ENCODE results near the gene EFNA5. TPM values are rescaled to one million over a fixed set of nuclear protein-coding genes. Genes with fewer than 3 reads are reported as not detected.

Gene EFNA5
- total RNA-seq, 1 donor from 2014 or later = 38.9 TPM

DNA sequence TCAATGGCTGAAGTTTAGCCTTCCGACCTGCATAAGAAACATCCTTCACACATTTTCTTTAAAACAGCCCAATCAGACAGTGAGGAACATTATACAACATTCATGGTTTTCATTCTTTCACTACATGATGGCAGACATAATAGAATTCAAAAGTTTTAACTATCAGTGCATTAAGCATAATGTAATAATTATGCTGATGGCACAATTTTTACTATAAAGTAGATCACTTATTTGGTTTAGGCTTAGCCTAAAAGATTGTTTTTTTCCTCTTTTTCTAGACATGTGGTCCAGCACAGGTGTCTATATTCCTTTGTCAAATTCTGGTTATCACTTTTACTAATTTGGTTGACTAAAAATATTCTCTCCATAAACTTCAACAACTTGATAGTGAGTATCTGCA, 46.5 kb downstream of the EFNA5 start:
- Mint-ChIP-seq H3K9me3 (ENCODE audit: low read depth) (no peaks in the 10 kb centered on the region), H3K27me3 (ENCODE audit: low read depth) (no peaks in the 10 kb centered on the region), H3K4me1 (ENCODE audit: low read depth) (peaks cover 6% of the 10 kb centered on the region), H3K27ac (ENCODE audit: unreplicated experiment) (no peak overlapping the region), H3K4me3 (ENCODE audit: unreplicated experiment) (no peak overlapping the region), H3K36me3 (ENCODE audit: low read depth) (no peaks in the 10 kb centered on the region)
- DNase-seq (ENCODE audit: low spot score) = no peak
- TF ChIP-seq CTCF (IDR thresholded peaks at IDR 0.05) = no peak

DNA sequence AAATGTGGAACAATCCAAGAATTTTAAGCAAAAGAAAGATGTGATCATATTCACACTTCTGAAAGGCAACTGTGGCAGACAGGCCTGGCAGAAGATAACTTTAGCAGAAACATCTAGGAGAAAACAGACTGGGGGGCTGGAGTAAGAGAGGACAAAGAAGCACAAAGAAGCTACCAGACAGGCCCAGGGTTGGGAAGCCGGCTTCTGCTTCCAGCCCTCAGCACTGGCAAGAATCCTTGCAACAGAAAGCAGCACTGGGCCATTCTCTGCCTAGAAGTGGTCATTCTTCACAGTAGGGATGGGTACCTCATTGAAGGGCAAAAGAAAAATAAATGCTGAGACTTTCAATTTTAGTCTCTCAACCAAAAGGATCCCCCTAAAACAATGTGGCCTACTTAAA, 49.6 kb downstream of the EFNA5 start:
- H3K27ac Mint-ChIP-seq (ENCODE audit: unreplicated experiment) = no peak overlapping the region
- no peak overlapping the region for H3K4me3 Mint-ChIP-seq (ENCODE audit: unreplicated experiment)
- TF ChIP-seq CTCF (IDR thresholded peaks at IDR 0.05) = no peak
- H3K4me1 Mint-ChIP-seq (ENCODE audit: low read depth) = peaks cover 20% of the 10 kb centered on the region
- no peaks in the 10 kb centered on the region for H3K9me3 Mint-ChIP-seq (ENCODE audit: low read depth)
- DNase-seq (ENCODE audit: low spot score) = no peak
- H3K36me3 Mint-ChIP-seq (ENCODE audit: low read depth) = no peaks in the 10 kb centered on the region
- no peaks in the 10 kb centered on the region for H3K27me3 Mint-ChIP-seq (ENCODE audit: low read depth)

DNA sequence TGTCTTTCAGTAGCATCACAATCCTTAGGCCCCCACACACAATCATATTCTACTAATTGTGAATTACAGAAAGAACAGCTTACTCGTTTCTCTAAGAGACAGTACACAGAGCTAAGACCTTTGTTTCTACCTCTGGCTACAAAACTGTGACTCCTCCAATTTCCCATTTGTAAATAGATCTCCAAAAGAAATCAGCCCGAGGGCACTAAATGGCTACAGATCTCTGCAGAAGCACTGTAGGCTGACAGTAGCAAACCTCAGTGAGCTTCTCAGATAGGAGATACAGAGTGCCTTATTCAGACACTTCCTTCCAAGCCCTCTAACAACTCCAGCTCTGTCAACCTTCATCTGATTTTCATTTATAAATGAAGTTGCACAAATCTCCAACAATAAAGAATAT, 51.0 kb downstream of the EFNA5 start:
- H3K27me3 Mint-ChIP-seq (ENCODE audit: low read depth) = no peaks in the 10 kb centered on the region
- no peak for TF ChIP-seq CTCF (IDR thresholded peaks at IDR 0.05)
- peaks cover 20% of the 10 kb centered on the region for H3K4me1 Mint-ChIP-seq (ENCODE audit: low read depth)
- no peaks in the 10 kb centered on the region for H3K9me3 Mint-ChIP-seq (ENCODE audit: low read depth)
- H3K27ac Mint-ChIP-seq (ENCODE audit: unreplicated experiment) = no peak overlapping the region
- DNase-seq (ENCODE audit: low spot score) = no peak
- H3K36me3 Mint-ChIP-seq (ENCODE audit: low read depth) = no peaks in the 10 kb centered on the region
- H3K4me3 Mint-ChIP-seq (ENCODE audit: unreplicated experiment) = no peak overlapping the region

DNA sequence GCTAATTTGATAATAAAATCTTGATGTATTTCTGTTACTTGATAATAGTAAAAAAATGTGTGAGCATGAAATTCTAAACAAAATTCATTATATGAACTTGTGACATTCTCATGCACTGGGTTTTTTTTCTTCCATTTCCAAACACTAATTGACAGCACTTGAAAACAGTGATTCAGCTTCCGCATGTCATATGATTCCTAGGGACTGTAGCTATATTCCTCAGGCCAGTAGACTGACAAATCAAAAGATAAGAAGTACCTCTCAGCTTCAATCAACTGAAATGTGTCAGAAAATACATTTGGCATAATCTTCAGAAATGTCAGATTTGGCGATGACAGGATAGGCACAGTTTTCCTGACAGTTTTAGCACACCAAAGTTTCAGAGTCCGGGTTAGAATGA, 52.5 kb downstream of the EFNA5 start:
- no peaks in the 10 kb centered on the region for H3K9me3 Mint-ChIP-seq (ENCODE audit: low read depth)
- TF ChIP-seq CTCF (IDR thresholded peaks at IDR 0.05) = no peak
- H3K4me1 Mint-ChIP-seq (ENCODE audit: low read depth) = peaks cover 20% of the 10 kb centered on the region
- no peaks in the 10 kb centered on the region for H3K36me3 Mint-ChIP-seq (ENCODE audit: low read depth)
- no peak overlapping the region for H3K4me3 Mint-ChIP-seq (ENCODE audit: unreplicated experiment)
- H3K27me3 Mint-ChIP-seq (ENCODE audit: low read depth) = no peaks in the 10 kb centered on the region
- H3K27ac Mint-ChIP-seq (ENCODE audit: unreplicated experiment) = peak overlapping the region; percentile 71
- no peak for DNase-seq (ENCODE audit: low spot score)

GRCh38 chr5:107617052-107617451, 53.7 kb downstream of the EFNA5 start:
- no peaks in the 10 kb centered on the region for H3K36me3 Mint-ChIP-seq (ENCODE audit: low read depth)
- H3K4me3 Mint-ChIP-seq (ENCODE audit: unreplicated experiment) = no peak overlapping the region
- no peak for DNase-seq (ENCODE audit: low spot score)
- no peaks in the 10 kb centered on the region for H3K27me3 Mint-ChIP-seq (ENCODE audit: low read depth)
- H3K4me1 Mint-ChIP-seq (ENCODE audit: low read depth) = peaks cover 20% of the 10 kb centered on the region
- no peak overlapping the region for H3K27ac Mint-ChIP-seq (ENCODE audit: unreplicated experiment)
- TF ChIP-seq CTCF (IDR thresholded peaks at IDR 0.05) = no peak
- H3K9me3 Mint-ChIP-seq (ENCODE audit: low read depth) = no peaks in the 10 kb centered on the region
